ENCODE data around the gene ZFC3H1. TPM values are rescaled to one million over a fixed set of nuclear protein-coding genes. Genes with fewer than 3 reads are reported as not detected.
A peak's percentile ranks its signal among the peaks of the same experiment; 100 is the strongest.
"Not testable (repeated sequence)": the region's sequence is repeated elsewhere in the genome, so short reads cannot be mapped to it uniquely, and the experiment has no call there.

Gene ZFC3H1
- polyA plus RNA-seq, 3 donors, result 12.5 to 57.0 (median 16.3) TPM

DNA sequence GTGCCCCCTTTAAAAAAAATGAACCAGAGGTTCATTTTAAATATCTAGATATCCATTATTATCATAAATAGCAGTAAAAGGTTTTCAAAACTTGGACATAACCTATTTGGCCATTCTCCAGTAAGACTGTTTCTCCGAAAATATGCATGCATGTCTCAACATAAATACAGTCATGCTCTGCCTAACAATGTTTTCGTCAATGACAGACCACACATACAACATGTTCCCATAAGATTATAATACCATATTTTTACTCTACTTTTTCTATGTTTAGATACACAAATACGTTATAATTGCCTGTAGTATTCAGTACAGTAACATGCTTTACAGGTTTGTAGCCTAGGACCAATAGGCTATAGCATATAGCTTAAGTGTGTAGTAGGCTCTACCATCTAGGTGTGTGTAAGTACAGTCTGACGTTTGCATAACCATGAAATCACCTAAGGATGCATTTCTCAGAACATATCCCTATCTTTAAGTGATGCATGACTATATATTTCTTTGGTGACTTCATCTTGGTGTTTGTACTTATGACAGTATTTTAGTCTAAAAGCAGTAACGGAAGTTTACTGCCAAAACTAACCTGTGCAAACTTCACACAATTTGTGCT is 25.4 kb upstream of the ZFC3H1 start:
- H3K4me3 Mint-ChIP-seq, result no peak overlapping the region
- no peak overlapping the region for H2AFZ ChIP-seq (ENCODE audit: insufficient read depth, low read depth, low read length, poor library complexity, severe bottlenecking)
- H3K9ac ChIP-seq (ENCODE audit: insufficient read depth, low read length, poor library complexity, severe bottlenecking), result no peak overlapping the region
- DNase-seq, result no peak
- no peaks in the 10 kb centered on the region for H3K27me3 ChIP-seq (ENCODE audit: control insufficient read depth in 2 of 2, insufficient read depth in 2 of 2, low read length in 2 of 2)
- peaks cover 21% of the 10 kb centered on the region for H3K79me2 ChIP-seq (ENCODE audit: insufficient read depth, low read length)
- no peaks in the 10 kb centered on the region for H3K9me3 ChIP-seq (replicated peaks in 1 of 2; ENCODE audit: control insufficient read depth in 1 of 2, insufficient read depth in 1 of 2, low read length in 2 of 2)
- TF ChIP-seq, protein P1, sequence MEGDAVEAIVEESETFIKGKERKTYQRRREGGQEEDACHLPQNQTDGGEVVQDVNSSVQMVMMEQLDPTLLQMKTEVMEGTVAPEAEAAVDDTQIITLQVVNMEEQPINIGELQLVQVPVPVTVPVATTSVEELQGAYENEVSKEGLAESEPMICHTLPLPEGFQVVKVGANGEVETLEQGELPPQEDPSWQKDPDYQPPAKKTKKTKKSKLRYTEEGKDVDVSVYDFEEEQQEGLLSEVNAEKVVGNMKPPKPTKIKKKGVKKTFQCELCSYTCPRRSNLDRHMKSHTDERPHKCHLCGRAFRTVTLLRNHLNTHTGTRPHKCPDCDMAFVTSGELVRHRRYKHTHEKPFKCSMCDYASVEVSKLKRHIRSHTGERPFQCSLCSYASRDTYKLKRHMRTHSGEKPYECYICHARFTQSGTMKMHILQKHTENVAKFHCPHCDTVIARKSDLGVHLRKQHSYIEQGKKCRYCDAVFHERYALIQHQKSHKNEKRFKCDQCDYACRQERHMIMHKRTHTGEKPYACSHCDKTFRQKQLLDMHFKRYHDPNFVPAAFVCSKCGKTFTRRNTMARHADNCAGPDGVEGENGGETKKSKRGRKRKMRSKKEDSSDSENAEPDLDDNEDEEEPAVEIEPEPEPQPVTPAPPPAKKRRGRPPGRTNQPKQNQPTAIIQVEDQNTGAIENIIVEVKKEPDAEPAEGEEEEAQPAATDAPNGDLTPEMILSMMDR (IDR thresholded peaks at IDR 0.05), result no peak
- H3K4me3 ChIP-seq (replicated peaks in 1 of 3; ENCODE audit: low read depth in 2 of 3, low read length in 3 of 3), result no peak overlapping the region
- peaks cover 0 to 13% of the 10 kb centered on the region in 2 donors for H3K36me3 ChIP-seq (replicated peaks in 1 of 2; ENCODE audit: control insufficient read depth in 1 of 2, insufficient read depth in 2 of 2, low read length in 2 of 2)
- H3K4me2 ChIP-seq (replicated peaks; ENCODE audit: extremely low read depth, low read length, poor library complexity, severe bottlenecking), result no peak overlapping the region
- no peak overlapping the region for H3K27ac Mint-ChIP-seq
- peaks cover 30 to 40% of the 10 kb centered on the region in 2 donors for H3K4me1 ChIP-seq (ENCODE audit: control insufficient read depth in 1 of 2, insufficient read depth in 2 of 2, low read length in 2 of 2)
- WGBS (ENCODE audit: insufficient coverage), result 100% methylated on average over 1 of the region's 5 CpGs
- no peak overlapping the region for H3K27ac ChIP-seq (ENCODE audit: low read depth in 1 of 2, low read length in 2 of 2)
- intact Hi-C loops (cut with micrococcal nuclease), result loop anchor here (5.0 to 10.0 kb wide), 2 partner anchors 63 to 66 kb away; partner anchors contain the start of gene RAB21 (in 2 of the 2)
- no peaks in the 10 kb centered on the region for H4K20me1 ChIP-seq (ENCODE audit: insufficient read depth, low read length)
- H3K27me3 Mint-ChIP-seq (ENCODE audit: low read depth in 3 of 3), result no peaks in the 10 kb centered on the region
- H3K9me3 Mint-ChIP-seq, result no peaks in the 10 kb centered on the region
- peaks cover 13 to 16% of the 10 kb centered on the region in 2 donors for H3K36me3 Mint-ChIP-seq
- H3K4me1 Mint-ChIP-seq, result peaks cover 22% of the 10 kb centered on the region

DNA sequence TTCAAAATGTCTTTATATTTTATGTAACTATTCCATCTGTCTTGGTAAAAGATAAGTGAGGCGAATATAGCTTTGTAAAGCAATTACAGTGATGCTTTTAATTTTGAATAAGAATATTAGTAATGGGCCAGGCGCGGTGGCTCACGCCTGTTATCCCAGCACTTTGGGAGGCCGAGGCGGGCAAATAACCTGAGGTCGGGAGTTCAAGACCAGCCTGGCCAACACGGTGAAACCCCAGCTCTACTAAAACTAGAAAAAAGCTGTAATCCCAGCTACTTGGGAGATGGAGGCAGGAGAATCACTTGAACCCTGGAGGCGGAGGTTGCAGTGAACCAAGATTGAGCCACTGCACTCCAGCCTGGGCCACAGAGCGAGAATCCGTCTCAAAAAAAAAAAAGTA is 23.5 kb upstream of the ZFC3H1 start:
- peaks cover 31 to 43% of the 10 kb centered on the region in 2 donors for H3K4me1 ChIP-seq (ENCODE audit: control insufficient read depth in 1 of 2, insufficient read depth in 2 of 2, low read length in 2 of 2)
- not testable (repeated sequence) for H3K9me3 Mint-ChIP-seq

More for the DNA sequence above, 23.5 kb upstream of the ZFC3H1 start:
- intact Hi-C loops (cut with micrococcal nuclease), result loop anchor here (5.0 to 10.0 kb wide), 2 partner anchors 65 to 68 kb away; partner anchors contain the start of gene RAB21 (in 2 of the 2)
- not testable (repeated sequence) for H2AFZ ChIP-seq (ENCODE audit: insufficient read depth, low read depth, low read length, poor library complexity, severe bottlenecking); H3K36me3 Mint-ChIP-seq; H3K9me3 ChIP-seq (replicated peaks in 1 of 2; ENCODE audit: control insufficient read depth in 1 of 2, insufficient read depth in 1 of 2, low read length in 2 of 2); H4K20me1 ChIP-seq (ENCODE audit: insufficient read depth, low read length); H3K27me3 Mint-ChIP-seq (ENCODE audit: low read depth in 3 of 3); H3K27me3 ChIP-seq (ENCODE audit: control insufficient read depth in 2 of 2, insufficient read depth in 2 of 2, low read length in 2 of 2); DNase-seq
- Histone ChIP-seq H3K36me3 (replicated peaks in 1 of 2; ENCODE audit: control insufficient read depth in 1 of 2, insufficient read depth in 2 of 2, low read length in 2 of 2) (peaks cover 0 to 11% of the 10 kb centered on the region in 2 donors), H3K4me2 (replicated peaks; ENCODE audit: extremely low read depth, low read length, poor library complexity, severe bottlenecking) (peak overlapping the region; percentile 80), H3K9ac (ENCODE audit: insufficient read depth, low read length, poor library complexity, severe bottlenecking) (peak overlapping the region; percentile 75), H3K27ac (ENCODE audit: low read depth in 1 of 2, low read length in 2 of 2) (peak overlapping the region; percentile 53 to 79), H3K79me2 (ENCODE audit: insufficient read depth, low read length) (peaks cover 21% of the 10 kb centered on the region), H3K4me3 (replicated peaks in 1 of 3; ENCODE audit: low read depth in 2 of 3, low read length in 3 of 3) (peak overlapping the region in 2 of 3 experiments; percentile 74 to 80)
- WGBS (ENCODE audit: insufficient coverage), result no CpG with 5 or more reads among the region's 11 CpGs
- Mint-ChIP-seq H3K4me1 (peaks cover 24% of the 10 kb centered on the region), H3K4me3 (peak overlapping the region in 1 of 2 donors; percentile 96), H3K27ac (peak overlapping the region in 5 of 7 donors; percentile 6 to 97 (median 46))

Measured in CD14-positive monocyte (primary cell).